CD4-positive, alpha-beta T cell treated with Interferon alpha-2 for 1 hour (primary cell): Measurements from ENCODE around the gene PFDN2.
A peak's percentile ranks its signal among the peaks of the same experiment; 100 is the strongest.

Experiments used
- DNase-seq, 2 donors: peaks; one replicate each; pipeline ENCODE4 v3.0.0-alpha.2; 2020 to 2022

Gene PFDN2

DNA sequence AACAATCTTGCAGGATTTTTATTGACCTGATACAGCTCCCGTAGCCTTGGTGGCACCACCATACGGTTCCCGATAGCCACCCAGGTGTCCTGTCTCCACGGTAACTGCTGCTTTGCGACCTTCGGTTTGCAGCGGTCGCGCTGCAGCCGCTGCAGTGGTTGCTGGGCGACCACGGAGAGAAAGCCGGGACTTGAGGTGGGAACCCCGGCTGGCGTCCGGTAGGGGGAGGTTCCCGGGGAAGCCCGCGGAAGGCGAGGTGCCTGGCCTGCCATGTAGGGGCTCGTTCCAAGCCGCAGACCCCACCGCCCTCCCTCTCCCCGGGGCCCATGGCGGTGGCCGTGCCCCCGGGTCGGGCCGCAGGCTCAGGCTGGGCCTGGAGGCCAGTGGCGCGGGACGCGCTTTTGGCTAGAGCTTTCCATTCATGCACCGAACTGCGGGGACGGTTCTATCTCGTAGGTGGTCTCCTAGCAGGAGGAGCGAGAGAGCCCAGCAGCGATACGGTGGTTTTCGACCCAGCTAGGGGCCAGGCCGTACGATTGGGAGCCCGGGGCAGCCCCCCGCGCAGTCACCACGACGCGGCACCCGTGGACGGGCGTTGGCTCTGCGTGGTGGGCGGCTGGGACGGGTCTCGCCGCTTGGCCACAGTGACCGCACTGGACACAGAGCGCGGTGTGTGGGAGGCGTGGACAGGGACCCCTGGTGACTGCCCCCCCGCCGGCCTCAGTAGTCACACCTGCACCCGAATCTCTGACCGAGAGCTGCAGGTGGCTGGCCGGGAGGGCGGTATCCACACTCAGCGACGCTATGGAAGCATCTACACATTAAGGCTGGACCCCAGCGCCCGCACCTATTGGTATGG is 19.4 kb downstream of the PFDN2 start, which contains the start of gene KLHDC9:
Gene KLHDC9, plus strand, starts transcription at position 152 of the 859 bp plus-strand sequence. Its CDS starts 175 bp downstream, at position 327.
- DNase-seq = peak; percentile 73 to 89

DNA sequence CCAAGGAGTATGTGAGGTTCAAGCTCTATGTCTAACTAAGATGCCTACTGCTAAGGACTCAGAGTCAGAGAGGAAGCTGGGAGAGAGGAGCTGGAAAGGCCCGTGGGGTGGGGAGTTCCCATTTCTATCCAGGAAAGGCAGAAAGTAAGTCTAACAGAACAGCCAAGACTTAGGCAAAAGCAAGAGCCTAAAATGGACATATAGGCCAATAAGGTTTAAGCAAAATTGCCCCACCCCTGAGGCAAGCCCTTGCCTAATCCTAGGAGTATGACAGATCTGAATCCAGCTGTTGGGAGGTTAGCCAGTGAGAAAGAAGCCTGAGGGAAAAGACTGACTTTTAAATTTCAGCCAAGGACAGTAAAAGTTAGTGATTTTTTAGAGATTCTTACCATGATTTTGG is 21.3 kb downstream of the PFDN2 start:
- DNase-seq = no peak

GRCh38 chr1:161096015-161096414 is 21.8 kb downstream of the PFDN2 start:
- DNase-seq = no peak

GRCh38 chr1:161095230-161095629 is 22.6 kb downstream of the PFDN2 start:
- DNase-seq = no peak

DNA sequence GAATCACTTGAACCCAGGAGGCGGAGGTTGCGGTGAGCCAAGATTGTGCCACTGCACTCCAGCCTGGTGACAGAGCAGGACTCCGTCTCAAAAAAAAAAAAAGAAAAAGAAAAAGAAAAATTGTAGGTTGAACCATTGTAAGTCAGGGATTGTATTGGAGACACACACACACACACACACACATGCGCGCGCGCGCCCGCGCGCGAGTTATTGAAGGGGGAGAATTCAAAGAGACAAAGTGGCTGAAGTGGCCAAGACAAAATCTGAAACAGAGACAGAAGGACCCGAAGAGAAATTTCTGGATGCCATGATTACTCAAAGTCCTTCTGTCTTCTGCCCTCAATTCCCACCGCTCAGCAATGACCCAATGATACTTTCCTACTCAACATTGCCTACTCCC is 23.4 kb downstream of the PFDN2 start:
- no peak for DNase-seq

- no peak for DNase-seq
Measured at GRCh38 chr1:161092621-161093028, 25.2 kb downstream of the PFDN2 start.

DNA sequence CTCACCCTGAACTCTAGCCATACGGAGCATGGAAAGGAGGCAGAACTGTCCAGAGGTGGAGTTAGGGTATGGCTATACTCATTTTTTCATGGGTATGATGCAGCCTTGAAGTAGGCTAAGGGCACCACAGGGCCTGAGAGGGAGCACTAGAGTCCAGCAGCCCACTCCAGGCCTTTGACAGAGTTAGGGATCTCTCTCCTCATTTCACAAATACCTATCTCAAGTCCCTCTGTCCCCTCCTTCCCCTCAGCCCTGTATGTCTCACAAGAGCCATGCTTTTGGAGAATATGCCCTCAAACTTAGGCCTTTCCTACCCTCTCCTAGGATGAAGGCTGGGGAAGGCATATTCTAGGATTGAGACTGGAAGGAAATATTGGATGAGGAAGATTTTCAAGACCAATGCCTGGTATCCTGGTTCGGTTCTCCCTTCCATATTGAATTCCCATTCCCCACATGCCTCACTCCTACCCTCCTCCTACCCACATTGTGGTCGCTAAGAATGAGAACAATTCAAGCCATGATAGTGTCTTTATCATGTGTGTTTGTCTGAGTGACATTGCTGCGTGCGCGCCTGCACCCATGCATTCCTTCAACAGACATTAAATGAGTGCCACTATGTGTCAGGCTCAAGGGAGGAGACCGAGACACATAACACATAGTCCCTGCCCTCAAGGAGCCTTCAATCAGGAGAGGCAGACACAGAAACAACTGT is 25.9 kb downstream of the PFDN2 start:
- DNase-seq = no peak

DNA sequence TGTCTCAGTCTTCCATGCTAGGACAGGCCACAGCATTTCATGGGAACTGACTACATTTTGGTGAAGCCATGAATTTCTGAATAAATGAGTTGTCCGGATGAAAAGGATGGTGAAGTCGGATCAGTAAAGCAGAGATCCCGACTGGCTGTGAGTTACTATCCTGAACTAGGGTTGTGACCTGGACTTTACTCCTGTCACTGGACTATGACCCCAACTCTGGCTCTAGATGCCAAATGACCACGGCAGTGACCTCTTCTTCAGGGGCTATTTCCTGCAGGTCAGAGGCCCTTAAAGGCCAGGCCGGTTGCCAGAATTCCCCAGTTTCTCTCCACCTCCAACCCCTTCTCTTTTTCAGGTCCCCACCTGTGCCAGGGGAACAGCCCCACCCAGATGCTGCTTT is 26.7 kb downstream of the PFDN2 start:
- no peak for DNase-seq

DNA sequence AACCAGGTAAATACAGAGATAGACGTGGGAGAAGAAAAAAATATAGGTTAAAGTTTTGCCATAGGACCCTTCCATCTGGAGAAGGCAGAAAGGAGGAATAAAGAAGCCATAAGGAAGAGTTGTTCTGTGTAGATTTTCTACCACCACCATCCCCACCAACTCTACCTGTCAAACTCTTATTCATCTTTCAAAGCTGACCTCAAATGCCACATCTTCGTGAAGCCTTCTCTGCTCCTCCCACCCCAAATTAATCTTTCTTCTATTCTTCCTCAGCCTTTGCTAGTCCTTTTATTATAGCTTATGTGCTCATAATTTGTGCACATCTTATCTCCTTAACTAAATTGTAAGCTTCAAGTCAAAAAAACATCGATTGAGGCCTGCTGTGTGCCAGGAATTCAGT is 27.2 kb downstream of the PFDN2 start:
- DNase-seq = no peak

- no peak for DNase-seq
Measured at GRCh38 chr1:161089938-161090337, 27.9 kb downstream of the PFDN2 start.

GRCh38 chr1:161089251-161089924 is 28.4 kb downstream of the PFDN2 start, which contains the start of gene NECTIN4:
NECTIN4 (minus strand) TSS chr1:161089558; CDS start chr1:161089296, 262 bp downstream.
- no peak for DNase-seq

DNA sequence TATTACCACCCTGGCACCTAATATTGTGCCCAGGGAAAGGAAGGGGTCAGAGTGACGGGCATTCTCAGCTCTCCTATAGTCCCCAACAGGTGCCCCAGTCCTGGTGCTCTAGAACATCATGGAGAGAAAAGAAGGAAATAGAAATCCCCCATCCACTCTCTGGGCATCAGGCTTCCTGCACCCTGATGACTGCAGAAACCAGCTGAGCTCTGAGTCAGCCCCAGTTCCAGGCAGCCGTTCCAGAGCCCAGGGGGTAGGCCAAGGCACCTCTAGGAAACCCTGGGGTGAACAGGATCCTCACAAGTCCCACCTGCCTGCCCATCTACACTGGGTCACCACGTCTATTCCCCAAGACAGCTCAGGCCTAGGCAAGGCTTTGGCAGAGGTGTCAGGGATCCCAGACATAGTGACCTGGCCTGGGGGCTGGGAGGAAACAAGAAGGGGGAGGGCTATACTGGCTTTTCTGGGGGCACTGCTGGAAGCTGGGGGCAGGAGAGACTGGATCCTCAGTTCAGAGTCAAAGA is 29.2 kb downstream of the PFDN2 start:
- no peak for DNase-seq

DNA sequence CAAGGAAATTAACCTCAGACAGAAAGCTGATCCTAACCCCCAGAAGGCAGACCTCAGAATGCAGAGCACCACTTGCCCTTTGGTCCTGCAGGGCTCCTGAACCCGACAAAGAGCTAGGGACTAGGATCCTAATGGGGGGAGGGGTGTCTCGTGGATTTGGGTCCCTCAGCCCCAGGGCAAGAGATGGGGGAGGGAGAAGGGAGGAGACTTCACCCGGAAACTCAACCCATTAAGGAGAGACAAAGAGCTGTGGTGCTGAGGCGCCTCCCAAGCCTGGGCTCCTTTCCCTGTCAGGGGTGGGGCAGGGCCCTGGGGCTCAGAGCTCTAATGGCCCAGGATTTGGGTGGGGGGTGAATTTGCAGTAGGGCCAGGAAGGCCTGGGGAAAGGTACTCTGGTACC is 31.4 kb downstream of the PFDN2 start:
- no peak for DNase-seq

DNA sequence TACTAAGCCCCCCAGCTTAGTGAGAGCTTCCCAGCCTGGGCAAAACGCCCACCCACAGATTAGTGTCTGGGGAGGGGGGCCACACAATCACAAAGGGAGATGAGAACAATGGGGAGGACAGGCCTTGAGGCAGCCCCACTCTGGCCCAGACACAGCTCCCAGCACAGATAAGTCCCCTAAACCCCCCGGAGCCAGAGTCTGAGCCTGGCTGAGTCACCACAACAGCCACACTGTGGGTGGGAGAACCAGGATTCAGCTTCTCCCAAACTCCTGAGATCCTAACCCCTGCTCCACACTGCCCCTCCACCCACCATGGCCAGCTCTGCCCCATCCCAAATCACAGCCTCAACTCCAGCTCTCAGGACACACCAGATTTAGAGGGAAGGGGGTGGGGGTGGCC is 32.7 kb downstream of the PFDN2 start:
- no peak for DNase-seq

GRCh38 chr1:161084597-161084988 is 33.2 kb downstream of the PFDN2 start:
- DNase-seq = no peak

DNA sequence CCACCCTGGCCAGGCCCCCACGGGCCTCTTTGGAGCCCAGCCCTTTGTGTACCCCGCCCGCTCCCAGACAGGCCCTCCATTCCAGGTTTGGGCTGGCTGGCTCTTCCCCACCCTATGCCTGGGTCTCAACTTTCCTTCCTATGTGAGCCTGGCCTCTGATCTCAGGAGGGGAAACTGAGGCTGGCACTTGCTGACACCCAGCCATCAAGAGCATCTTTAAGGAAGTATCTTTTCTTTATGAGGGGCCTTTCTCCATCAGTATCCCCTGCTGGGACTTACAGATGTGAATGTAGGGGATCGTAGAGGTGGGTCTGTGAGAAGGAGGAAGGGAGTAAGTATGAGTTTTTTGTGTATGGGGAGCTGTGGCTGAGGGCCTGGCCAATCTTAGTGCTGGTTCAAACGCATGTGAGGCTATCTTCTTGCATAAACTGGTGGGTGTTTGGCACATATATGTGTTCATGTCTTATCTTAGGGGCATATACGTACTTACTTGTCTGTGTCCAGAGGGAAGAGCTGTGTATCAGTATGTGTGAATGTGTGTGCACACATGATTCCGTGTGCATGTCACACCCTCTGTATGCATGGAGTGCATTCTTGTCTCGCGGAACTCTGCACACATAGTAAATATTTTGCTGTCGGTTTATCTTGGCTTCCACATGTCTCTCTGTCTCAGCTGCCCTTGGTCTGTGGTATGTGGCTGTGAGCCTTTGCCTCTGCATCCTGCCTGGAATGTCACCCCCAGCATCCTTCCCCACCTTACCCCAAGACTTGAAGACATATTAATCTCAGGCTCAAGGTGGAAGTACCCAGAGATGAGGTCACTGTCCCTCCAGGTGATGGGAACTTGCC is 33.9 kb downstream of the PFDN2 start:
- no peak for DNase-seq

DNA sequence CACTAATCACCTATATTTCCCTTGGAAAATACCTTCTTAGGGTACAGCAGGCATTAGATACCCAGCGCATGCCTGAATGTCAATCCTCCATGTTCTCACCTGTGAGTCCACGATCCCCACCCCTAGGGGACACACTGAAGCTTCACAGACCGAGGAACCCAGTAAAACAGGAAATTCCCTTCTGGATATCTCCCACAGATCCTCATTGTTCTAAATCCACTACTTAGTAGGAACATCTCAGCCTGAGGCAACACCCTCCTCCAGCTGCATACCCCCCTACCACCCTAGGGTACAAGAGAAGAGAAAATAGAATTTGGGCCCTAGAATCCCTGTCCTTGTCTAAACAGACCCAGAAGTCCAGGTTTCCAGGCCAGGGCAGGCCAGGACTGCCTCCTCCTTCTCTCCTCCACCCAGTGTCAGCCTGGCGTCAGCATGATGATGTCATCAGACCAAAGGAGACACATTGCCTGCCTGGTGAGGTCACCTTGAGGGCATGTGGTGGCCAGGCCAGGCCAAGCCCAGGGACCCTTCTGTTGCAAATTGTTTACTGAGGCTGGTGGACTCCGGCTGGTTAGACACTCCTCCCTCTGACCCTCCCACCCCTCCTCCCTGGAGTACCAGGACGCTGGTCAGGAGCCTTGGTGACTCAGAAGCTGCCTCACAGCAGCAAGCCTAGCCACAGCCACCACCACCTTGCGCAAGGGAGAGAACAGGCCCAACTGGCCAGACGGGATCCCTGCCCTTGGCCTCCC is 34.7 kb downstream of the PFDN2 start:
- DNase-seq = peak in 1 of 2 donors; percentile 77

DNA sequence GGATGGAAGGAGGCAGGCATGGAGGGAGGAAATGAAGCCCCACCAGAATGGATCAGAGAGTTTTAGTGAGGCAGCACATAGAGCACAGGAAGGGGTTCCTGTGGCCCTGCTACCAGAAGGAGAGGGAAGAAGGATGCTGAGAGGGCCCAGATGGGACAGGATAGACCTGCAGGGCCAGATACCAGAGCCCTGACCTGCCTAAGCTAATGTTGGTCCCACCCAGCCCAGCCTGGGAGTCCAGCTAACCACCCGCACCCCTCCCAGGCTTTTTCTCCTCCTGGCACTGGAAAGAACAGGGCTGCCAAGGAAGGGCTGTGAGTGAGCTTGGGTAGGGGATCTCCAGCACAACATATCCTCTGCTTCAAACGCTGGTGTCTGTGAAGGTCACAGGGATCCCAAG is 35.4 kb downstream of the PFDN2 start:
- DNase-seq = no peak

- DNase-seq = no peak
Measured at GRCh38 chr1:161081519-161081918, 36.3 kb downstream of the PFDN2 start.

GRCh38 chr1:161080441-161081405 is 37.1 kb downstream of the PFDN2 start:
- DNase-seq = no peak
